ENCODE measurements around the gene AGBL3. TPM values are rescaled to one million over a fixed set of nuclear protein-coding genes. Genes with fewer than 3 reads are reported as not detected.

AGBL3 gene
- 1 to 10 TPM; 2.1 to 2.4 TPM for total RNA-seq
- 3.0 to 4.5 reads per million in 2 donors for total RNA-seq

- H3K9me3 ChIP-seq (ENCODE audit: control insufficient read depth, low read length, poor library complexity, severe bottlenecking): no peaks in the 10 kb centered on the region
- H3K4me1 Mint-ChIP-seq: peaks cover 32% of the 10 kb centered on the region
- DNase-seq: peak; percentile 68 to 82 (median 70)
- peaks cover 2% of the 10 kb centered on the region for H3K36me3 Mint-ChIP-seq (ENCODE audit: low read depth)
- H3K4me3 Mint-ChIP-seq: peak within 1 kb of the TSS; percentile 98
- peak within 1 kb of the TSS; percentile 98 for H3K27ac Mint-ChIP-seq
- ATAC-seq: peak; percentile 94
- H3K27me3 Mint-ChIP-seq: no peaks in the 10 kb centered on the region
These were observed at the start of gene AGBL3 for GRCh38 chr7:134986363-134987251. AGBL3 (plus strand) TSS chr7:134986508; CDS start chr7:134987934, 1,426 bp downstream.

GRCh38 chr7:134936893-134937510 is 49.3 kb upstream of the AGBL3 start:
- H3K36me3 Mint-ChIP-seq (ENCODE audit: low read depth): peaks cover 5% of the 10 kb centered on the region
- H3K27me3 Mint-ChIP-seq: peaks cover 13% of the 10 kb centered on the region
- no peak overlapping the region for H3K27ac Mint-ChIP-seq
- no peaks in the 10 kb centered on the region for H3K9me3 ChIP-seq (ENCODE audit: control insufficient read depth, low read length, poor library complexity, severe bottlenecking)
- DNase-seq (no peak), ATAC-seq (no peak)
- no peak overlapping the region for H3K4me3 Mint-ChIP-seq
- peaks cover 11% of the 10 kb centered on the region for H3K4me1 Mint-ChIP-seq

- Mint-ChIP-seq H3K27me3 (peaks cover 16% of the 10 kb centered on the region), H3K4me1 (peaks cover 7% of the 10 kb centered on the region), H3K4me3 (no peak overlapping the region), H3K36me3 (ENCODE audit: low read depth) (peaks cover 5% of the 10 kb centered on the region), H3K27ac (no peak overlapping the region)
- no peaks in the 10 kb centered on the region for H3K9me3 ChIP-seq (ENCODE audit: control insufficient read depth, low read length, poor library complexity, severe bottlenecking)
- DNase-seq (no peak), ATAC-seq (no peak)
These were observed 48.2 kb upstream of the AGBL3 start for GRCh38 chr7:134938141-134938540.

- Mint-ChIP-seq H3K4me1 (no peaks in the 10 kb centered on the region), H3K36me3 (ENCODE audit: low read depth) (peaks cover 2% of the 10 kb centered on the region), H3K27ac (no peak overlapping the region), H3K4me3 (no peak overlapping the region), H3K27me3 (peaks cover 16% of the 10 kb centered on the region)
- DNase-seq (no peak), ATAC-seq (no peak)
- H3K9me3 ChIP-seq (ENCODE audit: control insufficient read depth, low read length, poor library complexity, severe bottlenecking): no peaks in the 10 kb centered on the region
These were observed 47.2 kb upstream of the AGBL3 start for GRCh38 chr7:134939136-134939535.

GRCh38 chr7:134940729-134941128 is 45.6 kb upstream of the AGBL3 start:
- H3K27ac Mint-ChIP-seq: no peak overlapping the region
- H3K9me3 ChIP-seq (ENCODE audit: control insufficient read depth, low read length, poor library complexity, severe bottlenecking): no peaks in the 10 kb centered on the region
- H3K36me3 Mint-ChIP-seq (ENCODE audit: low read depth): no peaks in the 10 kb centered on the region
- peaks cover 22% of the 10 kb centered on the region for H3K27me3 Mint-ChIP-seq
- H3K4me3 Mint-ChIP-seq: no peak overlapping the region
- no peak for DNase-seq
- no peak for ATAC-seq
- H3K4me1 Mint-ChIP-seq: no peaks in the 10 kb centered on the region

GRCh38 chr7:134941185-134941900 is 45.0 kb upstream of the AGBL3 start:
- peaks cover 2% of the 10 kb centered on the region for H3K4me1 Mint-ChIP-seq
- ATAC-seq (no peak), DNase-seq (no peak)
- no peak overlapping the region for H3K27ac Mint-ChIP-seq
- H3K9me3 ChIP-seq (ENCODE audit: control insufficient read depth, low read length, poor library complexity, severe bottlenecking): no peaks in the 10 kb centered on the region
- H3K27me3 Mint-ChIP-seq: peaks cover 22% of the 10 kb centered on the region
- H3K36me3 Mint-ChIP-seq (ENCODE audit: low read depth): no peaks in the 10 kb centered on the region
- no peak overlapping the region for H3K4me3 Mint-ChIP-seq

- ATAC-seq (no peak), DNase-seq (no peak)
- H3K9me3 ChIP-seq (ENCODE audit: control insufficient read depth, low read length, poor library complexity, severe bottlenecking): no peaks in the 10 kb centered on the region
- peaks cover 4% of the 10 kb centered on the region for H3K4me1 Mint-ChIP-seq
- H3K4me3 Mint-ChIP-seq: no peak overlapping the region
- H3K27ac Mint-ChIP-seq: no peak overlapping the region
- H3K36me3 Mint-ChIP-seq (ENCODE audit: low read depth): no peaks in the 10 kb centered on the region
- H3K27me3 Mint-ChIP-seq: peaks cover 26% of the 10 kb centered on the region
These were observed 44.4 kb upstream of the AGBL3 start for GRCh38 chr7:134941952-134942351.

- H3K4me3 Mint-ChIP-seq: no peak overlapping the region
- no peak for ATAC-seq
- H3K4me1 Mint-ChIP-seq: peaks cover 4% of the 10 kb centered on the region
These were observed 43.4 kb upstream of the AGBL3 start for GRCh38 chr7:134942690-134943466.

GRCh38 chr7:134943785-134944400 is 42.4 kb upstream of the AGBL3 start:
- H3K9me3 ChIP-seq (ENCODE audit: control insufficient read depth, low read length, poor library complexity, severe bottlenecking): no peaks in the 10 kb centered on the region
- ATAC-seq (no peak), DNase-seq (no peak)
- no peak overlapping the region for H3K4me3 Mint-ChIP-seq
- peaks cover 4% of the 10 kb centered on the region for H3K4me1 Mint-ChIP-seq
- peaks cover 32% of the 10 kb centered on the region for H3K27me3 Mint-ChIP-seq
- no peaks in the 10 kb centered on the region for H3K36me3 Mint-ChIP-seq (ENCODE audit: low read depth)
- H3K27ac Mint-ChIP-seq: no peak overlapping the region

More at GRCh38 chr7:134942690-134943466, 43.4 kb upstream of the AGBL3 start:
- DNase-seq: no peak
- H3K9me3 ChIP-seq (ENCODE audit: control insufficient read depth, low read length, poor library complexity, severe bottlenecking): no peaks in the 10 kb centered on the region
- Mint-ChIP-seq H3K36me3 (ENCODE audit: low read depth) (no peaks in the 10 kb centered on the region), H3K27me3 (peaks cover 32% of the 10 kb centered on the region), H3K27ac (no peak overlapping the region)

- Mint-ChIP-seq H3K27ac (no peak overlapping the region), H3K4me3 (no peak overlapping the region), H3K4me1 (peaks cover 4% of the 10 kb centered on the region), H3K36me3 (ENCODE audit: low read depth) (no peaks in the 10 kb centered on the region), H3K27me3 (peaks cover 39% of the 10 kb centered on the region)
- no peak for DNase-seq
- no peak for ATAC-seq
- no peaks in the 10 kb centered on the region for H3K9me3 ChIP-seq (ENCODE audit: control insufficient read depth, low read length, poor library complexity, severe bottlenecking)
These were observed 40.6 kb upstream of the AGBL3 start for GRCh38 chr7:134945691-134946090.

GRCh38 chr7:134946260-134946659 is 40.0 kb upstream of the AGBL3 start:
- H3K27me3 Mint-ChIP-seq: peaks cover 33% of the 10 kb centered on the region
- no peaks in the 10 kb centered on the region for H3K36me3 Mint-ChIP-seq (ENCODE audit: low read depth)
- H3K9me3 ChIP-seq (ENCODE audit: control insufficient read depth, low read length, poor library complexity, severe bottlenecking): no peaks in the 10 kb centered on the region
- H3K4me3 Mint-ChIP-seq: no peak overlapping the region
- peak overlapping the region; percentile 77 for H3K27ac Mint-ChIP-seq
- no peak for ATAC-seq
- H3K4me1 Mint-ChIP-seq: peaks cover 4% of the 10 kb centered on the region
- no peak for DNase-seq

- H3K27me3 Mint-ChIP-seq: peaks cover 26% of the 10 kb centered on the region
- no peaks in the 10 kb centered on the region for H3K9me3 ChIP-seq (ENCODE audit: control insufficient read depth, low read length, poor library complexity, severe bottlenecking)
- no peak for ATAC-seq
- peaks cover 4% of the 10 kb centered on the region for H3K4me1 Mint-ChIP-seq
- H3K4me3 Mint-ChIP-seq: no peak overlapping the region
- peak overlapping the region; percentile 77 for H3K27ac Mint-ChIP-seq
- no peak for DNase-seq
- no peaks in the 10 kb centered on the region for H3K36me3 Mint-ChIP-seq (ENCODE audit: low read depth)
These were observed 39.0 kb upstream of the AGBL3 start for GRCh38 chr7:134947329-134947728.
